ENCODE results near the gene ARID4B. TPM values are rescaled to one million over a fixed set of nuclear protein-coding genes. Genes with fewer than 3 reads are reported as not detected.
A peak's percentile ranks its signal among the peaks of the same experiment; 100 is the strongest.
"Not testable (repeated sequence)": the region's sequence is repeated elsewhere in the genome, so short reads cannot be mapped to it uniquely, and the experiment has no call there.

Gene ARID4B
- total and polyA plus RNA-seq, 7 experiments from 2014 or later: 60.8 to 124 (median 86.3) TPM

DNA sequence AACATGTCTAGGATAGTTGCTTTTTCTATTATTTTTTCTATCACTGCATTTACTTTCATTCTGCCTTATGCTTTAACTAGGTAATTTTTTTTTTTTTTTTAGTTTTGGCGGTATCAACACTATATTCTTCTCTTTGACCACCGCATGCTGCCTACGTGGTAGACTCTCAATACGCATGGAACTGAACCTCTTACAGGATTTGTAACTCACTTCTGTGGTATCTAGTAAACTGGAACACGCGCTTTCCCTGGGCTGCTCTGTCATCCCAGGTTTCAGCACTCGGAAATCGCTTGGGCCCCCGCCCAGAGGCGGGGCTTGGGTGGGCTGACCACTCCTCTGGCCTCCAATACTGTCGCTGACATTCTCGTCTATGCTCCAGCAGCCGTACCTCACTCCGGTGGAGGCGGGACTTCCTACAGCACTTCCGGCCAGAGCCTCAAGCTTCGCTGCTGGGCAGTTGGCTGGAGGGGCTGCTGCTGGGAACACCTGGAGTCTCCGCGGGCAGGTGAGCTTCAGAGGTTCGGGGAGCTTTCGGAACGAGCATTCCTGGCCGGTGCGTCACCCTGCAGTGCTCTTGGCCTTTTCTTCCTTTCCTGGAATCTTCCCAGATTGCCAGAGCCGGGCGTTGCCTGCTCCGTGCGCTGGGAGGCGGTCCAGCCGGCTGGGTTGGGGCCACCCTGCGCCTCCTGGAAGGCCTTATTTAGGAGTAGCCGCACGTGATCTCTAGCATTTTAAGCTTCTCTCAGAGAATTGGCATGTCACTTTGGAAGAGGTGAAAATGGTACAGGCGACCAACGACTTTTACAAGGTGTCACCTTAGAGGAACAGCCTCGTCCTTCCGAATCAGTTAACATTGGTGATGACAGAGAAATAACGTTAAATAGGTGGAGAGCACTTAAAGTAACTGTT is 39.3 kb upstream of the ARID4B start, which contains the start of gene TBCE:
TSS of gene TBCE (plus strand) at position 428 of the 909 bp plus-strand sequence. CDS start 12,623 bp downstream, outside the sequence.
- H3K9me3 Mint-ChIP-seq: peaks cover 0 to 3% (median 0%) of the 10 kb centered on the region in 11 donors
- Histone ChIP-seq H3K9me3 (ENCODE audit: control insufficient read depth in 2 of 3, low read length in 3 of 3) (no peaks in the 10 kb centered on the region), H3K27ac (ENCODE audit: low read depth, low read length) (peak within 1 kb of the TSS; percentile 74), H3K27me3 (ENCODE audit: control insufficient read depth in 2 of 2, insufficient read depth in 2 of 2, low read length in 2 of 2) (no peaks in the 10 kb centered on the region), H3K4me3 (ENCODE audit: low read length) (peak within 1 kb of the TSS; percentile 90), H3K4me1 (ENCODE audit: control insufficient read depth in 2 of 2, insufficient read depth in 2 of 2, low read length in 2 of 2) (peaks cover 0 to 11% of the 10 kb centered on the region in 2 donors), H3K36me3 (ENCODE audit: control insufficient read depth in 2 of 3, insufficient read depth in 3 of 3, low read length in 3 of 3) (peaks cover 0 to 5% (median 0%) of the 10 kb centered on the region in 3 experiments)
- ATAC-seq (peak; percentile 99), DNase-seq (peak; percentile 61 to 89 (median 63))
- peak within 1 kb of the TSS; percentile 91 to 99 (median 98) for H3K4me3 Mint-ChIP-seq
- H3K4me1 Mint-ChIP-seq: peaks cover 13 to 41% (median 38%) of the 10 kb centered on the region in 7 donors
- CTCF ChIA-PET: interaction anchor here (0.6 to 1.3 kb wide), 2 partner anchors 50 to 53 kb away, joined by 3 read pairs; no protein-coding TSS in a partner anchor
- POLR2A ChIA-PET: interaction anchor here (0.7 to 1.3 kb wide), 5 partner anchors 62 to 754 kb away, joined by 3 to 4 read pairs (median 3); partner anchors contain the start of gene RBM34
- peak within 1 kb of the TSS; percentile 86 to 97 (median 93) for H3K27ac Mint-ChIP-seq
- intact Hi-C loops (cut with micrococcal nuclease): loop anchor here (1.0 to 5.0 kb wide), 9 partner anchors 30 to 915 kb away; partner anchors contain the start of genes ARID4B (in 2 of the 2), GGPS1 (in 2 of the 2), B3GALNT2 (in 1 of the 2) and ERO1B (in 1 of the 2)
- no peaks in the 10 kb centered on the region for H3K27me3 Mint-ChIP-seq
- peaks cover 0 to 6% (median 4%) of the 10 kb centered on the region in 5 donors for H3K36me3 Mint-ChIP-seq

DNA sequence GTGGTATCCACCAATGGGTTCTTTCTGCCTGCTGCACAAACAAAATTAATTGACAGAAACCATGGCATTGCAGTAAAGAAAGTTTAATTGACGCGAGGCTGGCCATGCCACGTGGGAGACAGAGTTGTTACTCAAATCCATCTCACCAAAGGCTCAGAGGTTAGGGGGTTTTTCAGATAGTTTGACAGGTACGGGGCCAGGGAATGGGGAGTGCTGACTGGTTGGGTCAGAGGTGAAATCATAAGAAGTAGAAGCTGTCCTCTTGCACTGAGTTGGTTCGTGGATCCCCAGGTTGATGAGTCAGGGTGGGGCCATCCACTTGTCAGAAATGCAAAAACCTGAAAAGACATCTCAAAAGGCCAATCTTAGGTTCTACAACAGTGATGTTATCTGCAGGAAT is 38.3 kb upstream of the ARID4B start:
- Histone ChIP-seq H3K4me1 (ENCODE audit: control insufficient read depth in 2 of 2, insufficient read depth in 2 of 2, low read length in 2 of 2) (peaks cover 0 to 11% of the 10 kb centered on the region in 2 donors), H3K27ac (ENCODE audit: low read depth, low read length) (peak overlapping the region; percentile 74), H3K36me3 (ENCODE audit: control insufficient read depth in 2 of 3, insufficient read depth in 3 of 3, low read length in 3 of 3) (peaks cover 0 to 5% (median 0%) of the 10 kb centered on the region in 3 experiments), H3K27me3 (ENCODE audit: control insufficient read depth in 2 of 2, insufficient read depth in 2 of 2, low read length in 2 of 2) (no peaks in the 10 kb centered on the region), H3K4me3 (ENCODE audit: low read length) (no peak overlapping the region), H3K9me3 (ENCODE audit: control insufficient read depth in 2 of 3, low read length in 3 of 3) (no peaks in the 10 kb centered on the region)
- peak overlapping the region; percentile 81 to 99 (median 98) for H3K4me3 Mint-ChIP-seq
- H3K27ac Mint-ChIP-seq: peak overlapping the region; percentile 63 to 95 (median 90)
- peaks cover 13 to 39% (median 35%) of the 10 kb centered on the region in 7 donors for H3K4me1 Mint-ChIP-seq
- intact Hi-C loops (cut with micrococcal nuclease): loop anchor here (2.0 to 5.0 kb wide), 6 partner anchors 29 to 916 kb away; partner anchors contain the start of genes ERO1B (in 1 of the 2) and RBM34 (in 1 of the 2)
- ChIA-PET POLR2A (no interaction called here), CTCF (interaction anchor here (0.8 to 1.3 kb wide), 2 partner anchors 50 to 51 kb away, joined by 3 to 4 read pairs; no protein-coding TSS in a partner anchor)
- peaks cover 0 to 5% (median 3%) of the 10 kb centered on the region in 5 donors for H3K36me3 Mint-ChIP-seq
- H3K9me3 Mint-ChIP-seq: peaks cover 0 to 3% (median 0%) of the 10 kb centered on the region in 11 donors
- peak in 1 of 9 donors; percentile 26 for DNase-seq
- no peak for ATAC-seq
- H3K27me3 Mint-ChIP-seq: no peaks in the 10 kb centered on the region

DNA sequence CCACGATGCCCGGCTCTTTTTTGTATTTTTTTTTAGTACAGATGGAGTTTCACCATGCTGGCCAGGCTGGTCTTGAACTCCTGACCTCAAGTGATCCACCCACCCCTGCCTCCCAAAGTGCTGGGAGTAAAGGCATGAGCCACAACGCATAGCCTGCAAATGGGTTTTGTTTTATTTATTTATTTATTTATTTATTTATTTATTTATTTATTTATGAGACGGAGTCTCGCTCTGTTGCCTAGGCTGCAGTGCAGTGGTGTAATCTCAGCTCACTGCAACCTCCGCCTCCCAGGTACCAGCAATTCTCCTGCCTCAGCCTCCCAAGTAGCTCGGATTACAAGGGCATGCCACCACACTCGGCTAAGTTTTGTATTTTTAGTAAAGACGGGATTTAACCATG is 36.2 kb upstream of the ARID4B start:
- ATAC-seq; H3K27ac Mint-ChIP-seq; H3K9me3 ChIP-seq (ENCODE audit: control insufficient read depth in 2 of 3, low read length in 3 of 3); H3K27me3 ChIP-seq (ENCODE audit: control insufficient read depth in 2 of 2, insufficient read depth in 2 of 2, low read length in 2 of 2); H3K4me3 ChIP-seq (ENCODE audit: low read length); H3K36me3 Mint-ChIP-seq; DNase-seq; intact Hi-C loops (cut with micrococcal nuclease); H3K27me3 Mint-ChIP-seq; H3K4me3 Mint-ChIP-seq; H3K27ac ChIP-seq (ENCODE audit: low read depth, low read length); H3K36me3 ChIP-seq (ENCODE audit: control insufficient read depth in 2 of 3, insufficient read depth in 3 of 3, low read length in 3 of 3); H3K9me3 Mint-ChIP-seq: not testable (repeated sequence)
- ChIA-PET CTCF (interaction anchor here (0.9 kb wide), 1 partner anchor 16 kb away, joined by 4 read pairs; no protein-coding TSS in a partner anchor), POLR2A (interaction anchor here (0.6 to 1.0 kb wide), 2 partner anchors 38 to 105 kb away, joined by 5 to 6 read pairs; no protein-coding TSS in a partner anchor)
- peaks cover 0 to 11% of the 10 kb centered on the region in 2 donors for H3K4me1 ChIP-seq (ENCODE audit: control insufficient read depth in 2 of 2, insufficient read depth in 2 of 2, low read length in 2 of 2)
- H3K4me1 Mint-ChIP-seq: peaks cover 6 to 33% (median 29%) of the 10 kb centered on the region in 7 donors

DNA sequence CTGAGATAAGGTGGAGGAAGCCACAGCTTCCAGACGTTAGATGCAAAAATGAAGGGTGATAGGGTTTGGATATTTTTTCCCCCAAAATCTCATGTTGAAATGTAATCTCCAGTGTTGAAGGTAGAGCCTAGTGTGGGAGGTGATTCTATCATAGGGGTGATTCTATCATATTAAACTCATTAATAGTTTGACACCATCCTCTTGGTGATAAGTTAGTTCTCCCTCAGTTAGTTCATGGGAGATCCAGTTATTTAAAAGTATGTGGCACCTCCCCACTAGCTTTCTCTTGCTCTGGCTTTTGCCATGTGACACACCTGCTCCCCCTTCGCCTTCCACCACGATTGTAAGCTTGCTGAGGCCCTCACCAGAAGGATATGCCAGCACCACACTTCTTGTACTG is 30.9 kb upstream of the ARID4B start:
- H3K36me3 Mint-ChIP-seq: peaks cover 0 to 3% (median 0%) of the 10 kb centered on the region in 5 donors
- H3K4me1 Mint-ChIP-seq: peaks cover 0 to 8% (median 0%) of the 10 kb centered on the region in 7 donors
- no peak overlapping the region for H3K4me3 Mint-ChIP-seq
- Histone ChIP-seq H3K4me1 (ENCODE audit: control insufficient read depth in 2 of 2, insufficient read depth in 2 of 2, low read length in 2 of 2) (no peaks in the 10 kb centered on the region), H3K9me3 (ENCODE audit: control insufficient read depth in 2 of 3, low read length in 3 of 3) (no peaks in the 10 kb centered on the region), H3K36me3 (ENCODE audit: control insufficient read depth in 2 of 3, insufficient read depth in 3 of 3, low read length in 3 of 3) (no peaks in the 10 kb centered on the region), H3K27ac (ENCODE audit: low read depth, low read length) (no peak overlapping the region), H3K4me3 (ENCODE audit: low read length) (no peak overlapping the region), H3K27me3 (ENCODE audit: control insufficient read depth in 2 of 2, insufficient read depth in 2 of 2, low read length in 2 of 2) (no peaks in the 10 kb centered on the region)
- no peak for ATAC-seq
- ChIA-PET CTCF (interaction anchor here (0.7 to 1.0 kb wide), 2 partner anchors 18 to 60 kb away, joined by 3 to 4 read pairs; no protein-coding TSS in a partner anchor), POLR2A (no interaction called here)
- peak overlapping the region in 1 of 9 donors; percentile 30 for H3K27ac Mint-ChIP-seq
- intact Hi-C loops (cut with micrococcal nuclease): no loop called here
- peaks cover 0 to 2% (median 0%) of the 10 kb centered on the region in 11 donors for H3K9me3 Mint-ChIP-seq
- peaks cover 0 to 5% (median 0%) of the 10 kb centered on the region in 5 donors for H3K27me3 Mint-ChIP-seq
- no peak for DNase-seq

DNA sequence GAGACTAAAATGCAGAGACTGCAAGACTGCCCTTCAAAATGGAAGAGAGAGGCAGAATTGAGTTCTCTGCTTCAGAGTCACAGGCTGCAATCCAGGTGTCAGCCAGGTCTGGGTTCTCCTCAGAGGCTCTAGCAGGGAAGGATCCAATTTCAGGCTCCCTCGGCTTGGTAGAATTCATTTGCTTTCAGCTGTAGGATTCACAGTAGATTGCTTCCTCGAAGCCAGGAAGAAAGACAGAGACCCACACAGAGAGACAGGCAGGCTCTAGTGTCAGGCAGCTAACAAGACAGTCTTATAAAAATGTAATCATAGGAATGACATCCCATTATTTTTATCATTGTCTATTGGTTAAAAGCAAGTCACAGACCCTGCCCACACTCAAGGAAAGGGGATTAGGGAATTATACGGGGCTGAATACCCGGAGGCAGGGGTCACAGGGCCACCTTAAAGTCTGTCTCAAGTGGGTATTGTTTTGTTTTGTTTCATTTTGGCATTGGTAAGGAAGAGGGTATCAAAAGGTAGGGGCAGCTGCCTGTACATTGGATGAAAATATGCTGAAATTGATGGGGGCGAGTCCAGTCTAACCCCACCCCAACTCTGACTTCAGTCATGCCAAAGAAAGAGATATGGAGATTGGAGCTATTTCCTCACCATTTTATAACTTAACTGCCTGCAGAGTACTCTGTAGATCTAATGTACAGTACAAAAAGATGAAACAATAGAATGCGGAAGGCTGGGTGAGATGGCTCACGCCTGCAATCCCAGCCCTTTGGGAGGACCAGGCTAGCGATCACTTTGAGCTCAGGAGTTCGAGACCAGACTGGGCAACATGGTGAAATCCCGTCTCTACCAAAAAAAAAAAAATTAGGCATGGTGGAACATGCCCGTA is 29.8 kb upstream of the ARID4B start:
- Histone ChIP-seq H3K4me3 (ENCODE audit: low read length) (no peak overlapping the region), H3K9me3 (ENCODE audit: control insufficient read depth in 2 of 3, low read length in 3 of 3) (no peaks in the 10 kb centered on the region), H3K27ac (ENCODE audit: low read depth, low read length) (no peak overlapping the region), H3K4me1 (ENCODE audit: control insufficient read depth in 2 of 2, insufficient read depth in 2 of 2, low read length in 2 of 2) (no peaks in the 10 kb centered on the region), H3K27me3 (ENCODE audit: control insufficient read depth in 2 of 2, insufficient read depth in 2 of 2, low read length in 2 of 2) (no peaks in the 10 kb centered on the region), H3K36me3 (ENCODE audit: control insufficient read depth in 2 of 3, insufficient read depth in 3 of 3, low read length in 3 of 3) (no peaks in the 10 kb centered on the region)
- Mint-ChIP-seq H3K36me3 (peaks cover 0 to 3% (median 0%) of the 10 kb centered on the region in 5 donors), H3K9me3 (peaks cover 0 to 2% (median 0%) of the 10 kb centered on the region in 11 donors), H3K27me3 (peaks cover 0 to 5% (median 0%) of the 10 kb centered on the region in 5 donors), H3K4me3 (no peak overlapping the region), H3K27ac (peak overlapping the region in 2 of 9 donors; percentile 20 to 24), H3K4me1 (peaks cover 0 to 8% (median 0%) of the 10 kb centered on the region in 7 donors)
- DNase-seq: no peak
- intact Hi-C loops (cut with micrococcal nuclease): no loop called here
- ChIA-PET CTCF (interaction anchor here (0.5 to 1.0 kb wide), 2 partner anchors 17 to 64 kb away, joined by 4 read pairs; no protein-coding TSS in a partner anchor), POLR2A (no interaction called here)
- no peak for ATAC-seq

All from naive thymus-derived CD4-positive, alpha-beta T cell (primary cell).